HepG2 (cell line): ENCODE measurements around the gene CST8. TPM values are rescaled to one million over a fixed set of nuclear protein-coding genes. Genes with fewer than 3 reads are reported as not detected.

Experiments
- ATAC-seq: fragments of 200-7000 bp; cut with Tn5 transposase; 3 replicates; pipeline ENCODE4 v1.9.1; 2020; ENCODE audit warnings: mild to moderate bottlenecking, moderate library complexity
- BruUV-seq: library from RNA; stranded (reverse); fragments of 400-500 nt; replicated peaks from 2 replicates; lab custom pipeline; 2021; lab: Mats Ljungman, UMichigan
- CTCF ChIA-PET: fragments of 300-600 bp; formaldehyde crosslinking; extraction: SDS; loops from one replicate; lab custom pipeline; 2021; ENCODE audit warnings: low total read pairs, inconsistent platforms, low intra/inter-chr PET ratio; lab: Yijun Ruan, JAX
- POLR2A ChIA-PET: fragments of 350-600 bp; sonication (Branson Sonifier 250); formaldehyde crosslinking; loops from one replicate; lab custom pipeline; 2020; ENCODE audit warnings: antibody characterized with exemption, inconsistent platforms; lab: Yijun Ruan, JAX
- DNase-seq: peaks from one replicate; pipeline ENCODE4 v3.0.0-alpha.2; 2015; ENCODE audit warnings: low spot score
- FAIRE-seq: peaks from 3 replicates; lab custom pipeline; 2011; peaks lifted over from hg19 to GRCh38; lab: Jason Lieb, UNC
- H2AFZ ChIP-seq: one replicate; pipeline ENCODE4 v1.6.1; 2011; ENCODE audit warnings: low read length, inconsistent platforms
- H3K27ac ChIP-seq: fragments of 300-600 bp; 3 replicates; pipeline ENCODE4 v1.8.0; 2011; ENCODE audit warnings: mixed run types, mild to moderate bottlenecking, mixed read lengths, low read length, inconsistent platforms; ENCODE audit not compliant: insufficient read depth; ENCODE audit errors: extremely low read length
- H3K27me3 ChIP-seq, 2 experiments: fragments of 200-600 bp in 1 of 2; 2 replicates in 1 of 2; 3 replicates in 1 of 2; pipeline versions ENCODE4 v1.6.0 to v1.8.0; 2011; ENCODE audit warnings: low read length in 2 of 2, mild to moderate bottlenecking in 2 of 2, moderate library complexity in 2 of 2, inconsistent platforms in 1 of 2; ENCODE audit not compliant: insufficient read depth in 2 of 2, control insufficient read depth in 1 of 2
- H3K36me3 ChIP-seq, 2 experiments: fragments of 200-600 bp in 1 of 2; replicated peaks in 1 of 2; 2 replicates in 1 of 2; 3 replicates in 1 of 2; pipeline versions ENCODE4 v1.5.1 to v1.8.0; 2011; ENCODE audit warnings: low read length in 2 of 2, inconsistent platforms in 1 of 2; ENCODE audit not compliant: insufficient read depth in 2 of 2, control insufficient read depth in 1 of 2
- H3K4me1 ChIP-seq: 2 replicates; pipeline ENCODE4 v1.5.1; 2012; ENCODE audit warnings: low read length, inconsistent platforms; ENCODE audit not compliant: insufficient read depth
- H3K4me2 ChIP-seq: 2 replicates; pipeline ENCODE4 v1.6.0; 2011; ENCODE audit warnings: low read depth, low read length, inconsistent platforms
- H3K4me3 ChIP-seq, 3 experiments: fragments of 200-600 bp in 1 of 3; sonication (generic), shearing (Covaris generic) in 1 of 3; replicated peaks in 1 of 3; 2 replicates each; pipeline ENCODE4 v1.5.1; 2011 to 2016; ENCODE audit warnings: low read length in 3 of 3, inconsistent platforms in 2 of 3, low read depth in 2 of 3, mild to moderate bottlenecking in 2 of 3, control low read depth in 1 of 3, mixed read lengths in 1 of 3; ENCODE audit not compliant: insufficient read depth in 1 of 3
- H3K79me2 ChIP-seq: one replicate; pipeline ENCODE4 v1.6.1; 2011; ENCODE audit warnings: low read length, inconsistent platforms; ENCODE audit not compliant: insufficient read depth
- H3K9ac ChIP-seq: 2 replicates; pipeline ENCODE4 v1.6.0; 2011; ENCODE audit warnings: mild to moderate bottlenecking, low read depth, low read length, inconsistent platforms; ENCODE audit not compliant: insufficient read depth
- H3K9me3 ChIP-seq: 2 replicates; pipeline ENCODE4 v1.5.1; 2012; ENCODE audit warnings: mild to moderate bottlenecking, low read length
- H4K20me1 ChIP-seq: 2 replicates; pipeline ENCODE4 v1.6.0; 2011; ENCODE audit warnings: inconsistent platforms, mild to moderate bottlenecking, low read length, moderate library complexity; ENCODE audit not compliant: insufficient read depth
- CEBPB ChIP-seq: IDR thresholded peaks from 2 replicates; pipeline ENCODE4 v1.6.1; 2011; ENCODE audit warnings: low read depth, low read length, improper control_type of control experiment, borderline replicate concordance
- ZNF101 ChIP-seq: sonication (generic); formaldehyde crosslinking; IDR thresholded peaks from 2 replicates; pipeline ENCODE4 v1.4.0; 2020; ENCODE audit warnings: mild to moderate bottlenecking, low read depth, missing genetic modification reagents, borderline replicate concordance
- WGBS: methylation state at CpG from one replicate; pipeline ENCODE4 v1.1.6; 2017; ENCODE audit warnings: low lambda C conversion rate; 5-methylcytosine and 5-hydroxymethylcytosine counted together
- in situ Hi-C: cut with HindIII; loops from 2 replicates; pipeline ENCODE4 v1.10.0; 2017; ENCODE audit warnings: low pct_unique_long_range_greater_than_20kb; ENCODE audit not compliant: extremely low pct_ligation_motif_present
- intact Hi-C: fragments of 100-400 bp; cut with micrococcal nuclease; formaldehyde crosslinking; loops from one replicate; pipeline ENCODE4 v1.10.0; 2022; ENCODE audit not compliant: unreplicated experiment
- polyA plus RNA-seq, 8 experiments: library from polyadenylated mRNA; depleted of rRNA in 3 of 8; stranded (reverse) in 7 of 8; unstranded in 1 of 8; fragments of >200 nt; fragmentation: Illumina TruSeq in 4 of 8; extraction: Trizol in 4 of 8; gene quantifications; 2 replicates each; pipeline versions ENCODE4 v1.2.1 to v1.2.3, GENCODE V29; 2011 to 2016; ENCODE audit warnings: low read depth in 4 of 8, missing spikeins in 1 of 8, mixed read lengths in 1 of 8; ENCODE audit not compliant: insufficient read depth in 1 of 8
- total RNA-seq, 5 experiments: library from RNA; depleted of rRNA; stranded (reverse); fragments of >200 nt; fragmentation: Illumina TruSeq; extraction: Trizol; gene quantifications; 2 replicates each; pipeline ENCODE4 v1.2.3, GENCODE V29; 2016; ENCODE audit warnings: low read depth in 1 of 5
- TF ChIP-seq, protein P1 (sequence below): sonication (generic); formaldehyde crosslinking; IDR thresholded peaks from 2 replicates; pipeline ENCODE4 v1.5.1; 2020; ENCODE audit warnings: mild to moderate bottlenecking, missing genetic modification reagents, moderate library complexity

CST8 gene
- total and polyA plus RNA-seq, 2 of the 13 experiments (the other 11 are each of a cell fraction or from before 2014, with no cell fraction given): not detected

DNA sequence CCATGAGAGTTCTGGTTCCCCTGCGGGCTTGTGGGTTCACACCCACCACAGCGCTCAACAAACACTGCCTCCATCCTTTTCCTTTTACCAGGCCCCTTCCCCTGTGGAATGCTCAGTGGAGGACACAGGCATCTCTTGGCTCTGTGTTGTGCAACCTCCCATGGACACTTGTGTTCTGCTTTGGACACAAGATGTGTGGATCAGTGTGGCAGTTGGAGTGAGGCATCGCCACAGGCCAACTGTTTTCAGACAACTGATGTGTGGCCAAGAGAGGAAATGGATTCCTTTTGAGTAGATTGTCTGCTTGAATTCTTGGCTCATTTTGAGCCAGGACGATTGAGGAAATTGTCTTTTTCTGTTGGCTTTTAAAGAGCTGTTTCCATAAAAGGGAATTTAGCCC is 26.8 kb downstream of the CST8 start:
- in situ Hi-C loops: no loop called here
- WGBS: 68% methylated on average over 4 of the region's 4 CpGs

More for the DNA sequence above, 26.8 kb downstream of the CST8 start:
- Histone ChIP-seq H3K9ac (no peak overlapping the region), H3K27ac (no peak overlapping the region), H3K9me3 (no peaks in the 10 kb centered on the region), H3K4me3 (no peak overlapping the region), H4K20me1 (no peaks in the 10 kb centered on the region), H3K27me3 (peaks cover 0 to 5% of the 10 kb centered on the region in 2 experiments; a peak in 2 of 5 replicates), H3K4me2 (no peak overlapping the region), H3K4me1 (peaks cover 33% of the 10 kb centered on the region), H3K36me3 (no peaks in the 10 kb centered on the region), H2AFZ (no peak overlapping the region), H3K79me2 (no peaks in the 10 kb centered on the region)
- TF ChIP-seq ZNF101 (CRISPR knock-in tag) (no peak), CEBPB (peak; percentile 68; the same call in 1 of the 2 replicates)
- TF ChIP-seq, protein P1, sequence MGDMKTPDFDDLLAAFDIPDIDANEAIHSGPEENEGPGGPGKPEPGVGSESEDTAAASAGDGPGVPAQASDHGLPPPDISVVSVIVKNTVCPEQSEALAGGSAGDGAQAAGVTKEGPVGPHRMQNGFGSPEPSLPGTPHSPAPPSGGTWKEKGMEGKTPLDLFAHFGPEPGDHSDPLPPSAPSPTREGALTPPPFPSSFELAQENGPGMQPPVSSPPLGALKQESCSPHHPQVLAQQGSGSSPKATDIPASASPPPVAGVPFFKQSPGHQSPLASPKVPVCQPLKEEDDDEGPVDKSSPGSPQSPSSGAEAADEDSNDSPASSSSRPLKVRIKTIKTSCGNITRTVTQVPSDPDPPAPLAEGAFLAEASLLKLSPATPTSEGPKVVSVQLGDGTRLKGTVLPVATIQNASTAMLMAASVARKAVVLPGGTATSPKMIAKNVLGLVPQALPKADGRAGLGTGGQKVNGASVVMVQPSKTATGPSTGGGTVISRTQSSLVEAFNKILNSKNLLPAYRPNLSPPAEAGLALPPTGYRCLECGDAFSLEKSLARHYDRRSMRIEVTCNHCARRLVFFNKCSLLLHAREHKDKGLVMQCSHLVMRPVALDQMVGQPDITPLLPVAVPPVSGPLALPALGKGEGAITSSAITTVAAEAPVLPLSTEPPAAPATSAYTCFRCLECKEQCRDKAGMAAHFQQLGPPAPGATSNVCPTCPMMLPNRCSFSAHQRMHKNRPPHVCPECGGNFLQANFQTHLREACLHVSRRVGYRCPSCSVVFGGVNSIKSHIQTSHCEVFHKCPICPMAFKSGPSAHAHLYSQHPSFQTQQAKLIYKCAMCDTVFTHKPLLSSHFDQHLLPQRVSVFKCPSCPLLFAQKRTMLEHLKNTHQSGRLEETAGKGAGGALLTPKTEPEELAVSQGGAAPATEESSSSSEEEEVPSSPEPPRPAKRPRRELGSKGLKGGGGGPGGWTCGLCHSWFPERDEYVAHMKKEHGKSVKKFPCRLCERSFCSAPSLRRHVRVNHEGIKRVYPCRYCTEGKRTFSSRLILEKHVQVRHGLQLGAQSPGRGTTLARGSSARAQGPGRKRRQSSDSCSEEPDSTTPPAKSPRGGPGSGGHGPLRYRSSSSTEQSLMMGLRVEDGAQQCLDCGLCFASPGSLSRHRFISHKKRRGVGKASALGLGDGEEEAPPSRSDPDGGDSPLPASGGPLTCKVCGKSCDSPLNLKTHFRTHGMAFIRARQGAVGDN (CRISPR knock-in tag): no peak
- ChIA-PET POLR2A (no interaction called here), CTCF (no interaction called here)
- ATAC-seq: no peak
- BruUV-seq: no TSS peak
- intact Hi-C loops: no loop called here
- no peak for DNase-seq
- FAIRE-seq: no peak
